ENCODE measurements around the gene NSMF.

- no peak for TF ChIP-seq GATA2 (IDR thresholded peaks at IDR 0.05; ENCODE audit: low read depth, low read length)
- TF ChIP-seq GATA3 (IDR thresholded peaks at IDR 0.05; ENCODE audit: low read depth, low read length), result no peak
Observed at GRCh38 chr9:137458194-137459151, 661 bp downstream of the NSMF start.
